Mesothelial cell of epicardium (in vitro differentiated cells): ENCODE measurements around the gene MAP3K3. TPM values are rescaled to one million over a fixed set of nuclear protein-coding genes. Genes with fewer than 3 reads are reported as not detected.

Experiments used
- DNase-seq, 2 experiments: peaks; one replicate each; pipeline ENCODE4 v3.0.0; 2021; ENCODE audit warnings: low spot score in 2 of 2; ENCODE audit not compliant: unreplicated experiment in 2 of 2
- H3K27ac Mint-ChIP-seq: 2 replicates; pipeline ENCODE4 v1.8.0; 2021; ENCODE audit warnings: mixed read lengths
- H3K27me3 Mint-ChIP-seq: 2 replicates; pipeline ENCODE4 v1.8.0; 2021; ENCODE audit warnings: low read depth, mixed read lengths
- H3K36me3 Mint-ChIP-seq: 2 replicates; pipeline ENCODE4 v1.8.0; 2021; ENCODE audit warnings: mixed read lengths
- H3K4me1 Mint-ChIP-seq: 2 replicates; pipeline ENCODE4 v1.8.0; 2021; ENCODE audit warnings: mixed read lengths
- H3K4me3 Mint-ChIP-seq: 2 replicates; pipeline ENCODE4 v1.8.0; 2021; ENCODE audit warnings: mild to moderate bottlenecking, moderate library complexity, mixed read lengths
- H3K9me3 Mint-ChIP-seq: 2 replicates; pipeline ENCODE4 v1.8.0; 2021; ENCODE audit warnings: mixed read lengths
- total RNA-seq: library from RNA; stranded (reverse); gene quantifications from 3 replicates; pipeline ENCODE4 v1.2.1, GENCODE V29; 2021
- TF ChIP-seq, protein P1 (sequence below): fragments of 200-600 bp; sonication (generic); IDR thresholded peaks from one replicate; pipeline ENCODE4 v1.5.0; 2021; ENCODE audit warnings: antibody characterized with exemption; ENCODE audit not compliant: unreplicated experiment

MAP3K3 gene
- total RNA-seq, 1 donor from 2014 or later = 24.0 TPM

- Mint-ChIP-seq H3K27me3 (no peaks in the 10 kb centered on the region), H3K27ac (no peak overlapping the region), H3K36me3 (peaks cover 24% of the 10 kb centered on the region), H3K9me3 (no peaks in the 10 kb centered on the region), H3K4me3 (no peak overlapping the region), H3K4me1 (no peaks in the 10 kb centered on the region)
- no peak for DNase-seq
- TF ChIP-seq, protein P1, sequence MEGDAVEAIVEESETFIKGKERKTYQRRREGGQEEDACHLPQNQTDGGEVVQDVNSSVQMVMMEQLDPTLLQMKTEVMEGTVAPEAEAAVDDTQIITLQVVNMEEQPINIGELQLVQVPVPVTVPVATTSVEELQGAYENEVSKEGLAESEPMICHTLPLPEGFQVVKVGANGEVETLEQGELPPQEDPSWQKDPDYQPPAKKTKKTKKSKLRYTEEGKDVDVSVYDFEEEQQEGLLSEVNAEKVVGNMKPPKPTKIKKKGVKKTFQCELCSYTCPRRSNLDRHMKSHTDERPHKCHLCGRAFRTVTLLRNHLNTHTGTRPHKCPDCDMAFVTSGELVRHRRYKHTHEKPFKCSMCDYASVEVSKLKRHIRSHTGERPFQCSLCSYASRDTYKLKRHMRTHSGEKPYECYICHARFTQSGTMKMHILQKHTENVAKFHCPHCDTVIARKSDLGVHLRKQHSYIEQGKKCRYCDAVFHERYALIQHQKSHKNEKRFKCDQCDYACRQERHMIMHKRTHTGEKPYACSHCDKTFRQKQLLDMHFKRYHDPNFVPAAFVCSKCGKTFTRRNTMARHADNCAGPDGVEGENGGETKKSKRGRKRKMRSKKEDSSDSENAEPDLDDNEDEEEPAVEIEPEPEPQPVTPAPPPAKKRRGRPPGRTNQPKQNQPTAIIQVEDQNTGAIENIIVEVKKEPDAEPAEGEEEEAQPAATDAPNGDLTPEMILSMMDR = no peak
Measured at GRCh38 chr17:63609816-63610573, 12.2 kb upstream of the MAP3K3 start.

DNA sequence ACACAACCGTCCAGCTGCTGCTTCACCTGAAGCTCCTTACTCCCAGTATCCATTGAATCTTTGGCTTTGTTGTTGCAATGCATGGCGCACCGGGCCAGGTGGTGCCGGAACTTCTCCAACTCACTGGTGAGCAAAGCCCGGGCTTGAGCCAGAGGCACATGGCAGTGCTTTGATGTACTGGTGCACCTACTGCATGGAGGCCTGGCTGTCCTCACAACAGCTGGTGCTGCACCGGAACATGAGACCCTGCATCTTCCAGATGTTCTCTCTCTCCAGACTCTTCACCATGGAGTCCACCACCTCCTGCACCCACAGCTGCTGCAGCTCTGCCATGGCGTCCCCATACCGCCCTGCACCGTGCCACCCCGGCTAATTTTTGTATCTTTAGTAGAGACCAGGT lies 11.4 kb upstream of the MAP3K3 start:
- Mint-ChIP-seq H3K9me3 (no peaks in the 10 kb centered on the region), H3K4me1 (no peaks in the 10 kb centered on the region), H3K4me3 (no peak overlapping the region), H3K27me3 (no peaks in the 10 kb centered on the region), H3K27ac (no peak overlapping the region), H3K36me3 (peaks cover 18% of the 10 kb centered on the region)
- no peak for DNase-seq
- TF ChIP-seq, protein P1 = no peak

DNA sequence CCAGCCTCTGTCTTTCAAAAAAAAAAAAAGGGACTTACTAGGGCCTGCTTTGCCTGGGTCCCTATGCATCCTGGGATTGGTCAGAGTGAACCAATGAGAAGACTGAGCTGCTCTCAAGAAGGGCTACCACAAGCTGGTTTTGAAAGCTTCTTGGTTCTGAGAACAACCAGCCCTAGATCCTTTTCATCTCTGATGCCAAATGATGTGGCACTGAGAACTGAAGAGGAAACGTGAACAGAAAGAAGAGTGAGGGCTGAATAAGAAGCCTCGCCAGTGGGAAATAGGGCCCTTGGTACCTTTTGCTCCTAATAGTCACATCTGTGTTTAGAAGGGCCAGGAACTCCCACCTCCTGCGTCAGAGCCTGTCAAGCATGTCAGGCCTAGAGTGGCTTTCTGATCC lies 10.9 kb upstream of the MAP3K3 start:
- TF ChIP-seq, protein P1 = no peak
- Mint-ChIP-seq H3K4me3 (no peak overlapping the region), H3K36me3 (peaks cover 13% of the 10 kb centered on the region), H3K27ac (no peak overlapping the region), H3K9me3 (no peaks in the 10 kb centered on the region), H3K4me1 (no peaks in the 10 kb centered on the region), H3K27me3 (no peaks in the 10 kb centered on the region)
- no peak for DNase-seq

- Mint-ChIP-seq H3K27ac (no peak overlapping the region), H3K36me3 (peaks cover 6% of the 10 kb centered on the region), H3K9me3 (no peaks in the 10 kb centered on the region), H3K4me1 (no peaks in the 10 kb centered on the region), H3K4me3 (no peak overlapping the region), H3K27me3 (peaks cover 8% of the 10 kb centered on the region)
- TF ChIP-seq, protein P1 = no peak
- no peak for DNase-seq
Measured at GRCh38 chr17:63613663-63614062, 8.6 kb upstream of the MAP3K3 start.

DNA sequence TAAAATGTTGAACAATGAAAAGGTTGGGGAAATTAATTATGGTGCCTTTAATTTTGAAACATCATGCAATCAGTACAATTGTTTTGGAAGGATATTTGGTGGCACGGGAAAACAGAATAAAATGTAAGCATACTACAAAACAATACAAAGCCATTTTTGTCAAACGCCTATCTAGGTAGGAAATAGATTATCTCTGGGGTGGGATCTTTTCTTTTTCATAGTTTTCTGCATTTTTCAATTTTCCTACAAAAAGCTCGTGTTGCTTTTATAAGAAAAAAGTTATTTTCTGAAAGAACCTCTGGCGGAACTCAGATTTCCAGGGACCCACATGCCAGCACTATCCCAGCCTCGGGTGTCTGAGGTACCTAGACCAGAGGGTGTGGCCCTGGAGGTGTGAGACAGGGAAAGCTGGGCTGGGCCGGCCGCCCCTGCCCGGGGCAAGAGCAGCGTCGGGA lies 961 bp upstream of the MAP3K3 start:
- DNase-seq = no peak
- TF ChIP-seq, protein P1 = no peak
- Mint-ChIP-seq H3K4me1 (peaks cover 15% of the 10 kb centered on the region), H3K4me3 (peak overlapping the region; percentile 87), H3K9me3 (no peaks in the 10 kb centered on the region), H3K27me3 (peaks cover 9% of the 10 kb centered on the region), H3K27ac (peak overlapping the region; percentile 53), H3K36me3 (no peaks in the 10 kb centered on the region)
